A549 (cell line): ENCODE data around the gene AMOTL1. TPM values are rescaled to one million over a fixed set of nuclear protein-coding genes. Genes with fewer than 3 reads are reported as not detected.

Experiments used
- ATAC-seq, 2 experiments: fragments of 200-7000 bp in 1 of 2; fragments of >200 bp in 1 of 2; cut with Nextera tagmentation in 1 of 2; cut with Tn5 transposase in 1 of 2; 3 replicates each; pipeline versions ENCODE4 v1.8.0 to v1.9.1; 2018 to 2020; ENCODE audit warnings: mild to moderate bottlenecking in 1 of 2, moderate library complexity in 1 of 2
- CTCF ChIA-PET: fragments of 300-600 bp; sonication (Branson Sonifier 250); formaldehyde crosslinking; extraction: SDS; loops from one replicate; lab custom pipeline; 2021; ENCODE audit warnings: antibody characterized with exemption, inconsistent platforms; lab: Yijun Ruan, JAX
- POLR2A ChIA-PET: fragments of 350-600 bp; formaldehyde crosslinking; extraction: SDS; loops from one replicate; lab custom pipeline; 2021; ENCODE audit warnings: antibody characterized with exemption, inconsistent platforms; lab: Yijun Ruan, JAX
- DNase-seq, 2 experiments: peaks; one replicate each; pipeline versions ENCODE4 v3.0.0 to v3.0.0-alpha.2; 2011 to 2016; ENCODE audit warnings: low read depth in 1 of 2, low spot score in 1 of 2
- FAIRE-seq: peaks from 2 replicates; lab custom pipeline; 2011; peaks lifted over from hg19 to GRCh38; lab: Jason Lieb, UNC
- H3K27ac ChIP-seq, 2 experiments: fragments of >200 bp; sonication (Bioruptor Twin); formaldehyde crosslinking; 3 replicates each; pipeline ENCODE4 v1.5.1; 2016 to 2017
- H3K4me1 ChIP-seq: fragments of >200 bp; sonication (Bioruptor Twin); formaldehyde crosslinking; 3 replicates; pipeline ENCODE4 v1.6.1; 2016
- H3K4me2 ChIP-seq: fragments of >200 bp; sonication (Bioruptor Twin); formaldehyde crosslinking; 3 replicates; pipeline ENCODE4 v1.6.1; 2016
- H3K4me3 ChIP-seq: fragments of >200 bp; sonication (Bioruptor Twin); formaldehyde crosslinking; 3 replicates; pipeline ENCODE4 v1.5.1; 2016
- H3K9me3 ChIP-seq: fragments of >200 bp; sonication (Bioruptor Twin); formaldehyde crosslinking; 3 replicates; pipeline ENCODE4 v1.6.1; 2016
- ATOH8 ChIP-seq: fragments of 250-450 bp; sonication (Bioruptor Pico); IDR thresholded peaks from 2 replicates; pipeline ENCODE4 v1.5.0; 2020; ENCODE audit warnings: low read depth, mild to moderate bottlenecking, moderate library complexity
- BHLHE40 ChIP-seq: IDR thresholded peaks from 2 replicates; pipeline ENCODE4 v1.6.1; 2012; ENCODE audit warnings: low read depth, low read length, inconsistent platforms
- CBX8 ChIP-seq: fragments of 200-600 bp; sonication (generic); IDR thresholded peaks from 2 replicates; pipeline ENCODE4 v1.6.1; 2016
- CHD4 ChIP-seq: fragments of 200-600 bp; sonication (generic); IDR thresholded peaks from 2 replicates; pipeline ENCODE4 v1.6.1; 2016; ENCODE audit warnings: antibody characterized with exemption, mild to moderate bottlenecking, borderline replicate concordance
- CTCF ChIP-seq: fragments of >200 bp; sonication (Bioruptor Twin); formaldehyde crosslinking; IDR thresholded peaks from 3 replicates; pipeline ENCODE4 v1.5.1; 2016
- ELK1 ChIP-seq: fragments of 150-350 bp; IDR thresholded peaks from 2 replicates; pipeline ENCODE4 v1.6.1; 2014; ENCODE audit warnings: low read depth, mild to moderate bottlenecking, low read length
- FOSB ChIP-seq: fragments of 250-450 bp; sonication (Bioruptor Pico); IDR thresholded peaks from 2 replicates; pipeline ENCODE4 v1.5.0; 2020; ENCODE audit warnings: mild to moderate bottlenecking, moderate library complexity
- FOSL2 ChIP-seq, 2 experiments: fragments of 450-650 bp in 1 of 2; fragments of >200 bp in 1 of 2; sonication (Bioruptor Twin) in 1 of 2; formaldehyde crosslinking; IDR thresholded peaks; 2 replicates each; pipeline versions ENCODE4 v1.5.0 to v1.6.1; 2016 to 2020; ENCODE audit warnings: mild to moderate bottlenecking in 1 of 2, moderate library complexity in 1 of 2
- FOXS1 ChIP-seq: fragments of 250-450 bp; sonication (Bioruptor Pico); IDR thresholded peaks from 2 replicates; pipeline ENCODE4 v1.5.0; 2020; ENCODE audit warnings: mild to moderate bottlenecking, moderate library complexity
- HMGXB4 ChIP-seq: fragments of 250-450 bp; sonication (Bioruptor Pico); IDR thresholded peaks from 2 replicates; pipeline ENCODE4 v1.5.0; 2021; ENCODE audit warnings: mild to moderate bottlenecking, moderate library complexity, borderline replicate concordance
- JUN ChIP-seq, 2 experiments: fragments of >200 bp; sonication (Bioruptor Twin); formaldehyde crosslinking; IDR thresholded peaks; 2 replicates in 1 of 2; 3 replicates in 1 of 2; pipeline ENCODE4 v1.6.1; 2016 to 2017
- MAFK ChIP-seq: fragments of 450-650 bp; IDR thresholded peaks from 2 replicates; pipeline ENCODE4 v1.6.1; 2014; ENCODE audit not compliant: partially characterized antibody
- MAZ ChIP-seq: fragments of 150-350 bp; IDR thresholded peaks from 2 replicates; pipeline ENCODE4 v1.6.1; 2014; ENCODE audit warnings: antibody characterized with exemption, low read depth, low read length, borderline replicate concordance
- MYC ChIP-seq: IDR thresholded peaks from 2 replicates; pipeline ENCODE4 v1.6.1; 2012; ENCODE audit warnings: mild to moderate bottlenecking, inconsistent platforms, low read length, improper control_type of control experiment, borderline replicate concordance
- NPAS2 ChIP-seq: fragments of 250-450 bp; sonication (Bioruptor Pico); IDR thresholded peaks from 2 replicates; pipeline ENCODE4 v1.8.0; 2022; ENCODE audit warnings: mild to moderate bottlenecking, moderate library complexity, borderline replicate concordance
- NR3C1 ChIP-seq: fragments of >200 bp; sonication (Bioruptor Twin); formaldehyde crosslinking; IDR thresholded peaks from 3 replicates; pipeline ENCODE4 v1.6.1; 2017
- PBX3 ChIP-seq: IDR thresholded peaks from 2 replicates; pipeline ENCODE4 v1.6.1; 2012
- RARB ChIP-seq: fragments of 250-450 bp; sonication (Bioruptor Pico); IDR thresholded peaks from 2 replicates; pipeline ENCODE4 v1.8.0; 2021; ENCODE audit warnings: mild to moderate bottlenecking, moderate library complexity
- RCOR1 ChIP-seq: fragments of 150-350 bp; IDR thresholded peaks from 2 replicates; pipeline ENCODE4 v1.6.1; 2014; ENCODE audit warnings: antibody characterized with exemption, low read length, low read depth
- RNF2 ChIP-seq: fragments of 200-600 bp; sonication (generic); IDR thresholded peaks from 2 replicates; pipeline ENCODE4 v1.6.1; 2016; ENCODE audit warnings: low read depth, mild to moderate bottlenecking, antibody characterized with exemption, moderate library complexity, borderline replicate concordance
- ZFP36 ChIP-seq: fragments of 450-650 bp; IDR thresholded peaks from 2 replicates; pipeline ENCODE4 v1.6.1; 2014; ENCODE audit warnings: borderline replicate concordance; ENCODE audit not compliant: partially characterized antibody
- WGBS: methylation state at CpG from one replicate; pipeline ENCODE4 v1.1.6; 2017; ENCODE audit errors: missing lambda C conversion rate; 5-methylcytosine and 5-hydroxymethylcytosine counted together
- polyA plus RNA-seq, 4 experiments: library from polyadenylated mRNA; depleted of rRNA in 3 of 4; stranded (reverse); fragments of >200 nt; fragmentation: RNase III in 1 of 4; extraction: RNeasy Plus Mini Kit Qiagen cat#74134 plus additional on column Dnase treatment in 1 of 4; gene quantifications; 2 replicates in 3 of 4; 3 replicates in 1 of 4; pipeline ENCODE4 v1.2.3, GENCODE V29; 2011 to 2017

The AMOTL1 gene
- polyA plus RNA-seq, 2 of the 4 experiments (the other 2 are of a cell fraction): 3.9 to 12.2 TPM

- Histone ChIP-seq H3K4me1 (no peaks in the 10 kb centered on the region), H3K4me3 (no peak overlapping the region), H3K9me3 (no peaks in the 10 kb centered on the region), H3K27ac (no peak overlapping the region), H3K4me2 (no peak overlapping the region)
- DNase-seq: no peak
- FAIRE-seq: no peak
- ChIA-PET CTCF (no interaction called here), POLR2A (no interaction called here)
- TF ChIP-seq RARB (CRISPR knock-in tag) (no peak), CTCF (no peak)
- 96% methylated on average over 11 of the region's 14 CpGs for WGBS
- no peak for ATAC-seq
Measured at GRCh38 chr11:94821439-94821838, 53.3 kb downstream of the AMOTL1 start.

- Histone ChIP-seq H3K4me2 (no peak overlapping the region), H3K4me1 (no peaks in the 10 kb centered on the region), H3K9me3 (no peaks in the 10 kb centered on the region)
- DNase-seq: no peak
- 92% methylated on average over 7 of the region's 7 CpGs for WGBS
- TF ChIP-seq RCOR1 (no peak), BHLHE40 (no peak), FOSL2 (IDR thresholded peaks at IDR 0.05) (no peak), FOSL2 (CRISPR knock-in tag; IDR thresholded peaks at IDR 0.05) (no peak), FOSB (CRISPR knock-in tag) (no peak), CHD4 (no peak), PBX3 (no peak), MYC (no peak), CBX8 (no peak), NR3C1 (no peak), RNF2 (no peak)
- TF ChIP-seq, all 56 proteins: peak for 0
- ATAC-seq: no peak
- POLR2A ChIA-PET: no interaction called here
- Histone ChIP-seq H3K4me3 (no peak overlapping the region), H3K27ac (no peak overlapping the region)
- no peak for FAIRE-seq
- CTCF ChIA-PET: no interaction called here
Measured at GRCh38 chr11:94822080-94822479, 53.9 kb downstream of the AMOTL1 start.

GRCh38 chr11:94823102-94823732 lies 55.1 kb downstream of the AMOTL1 start:
- 33% methylated on average over 1 of the region's 2 CpGs for WGBS
- DNase-seq (no peak), ATAC-seq (no peak), FAIRE-seq (no peak)
- CTCF ChIA-PET: no interaction called here
- POLR2A ChIA-PET: no interaction called here
- Histone ChIP-seq H3K4me2 (no peak overlapping the region), H3K4me1 (no peaks in the 10 kb centered on the region), H3K27ac (no peak overlapping the region), H3K4me3 (no peak overlapping the region), H3K9me3 (no peaks in the 10 kb centered on the region)
- peak; percentile 93 for TF ChIP-seq MAFK
- TF ChIP-seq CBX8: no peak

- H3K4me1 ChIP-seq: no peaks in the 10 kb centered on the region
- ChIA-PET CTCF (no interaction called here), POLR2A (no interaction called here)
- FAIRE-seq (no peak), DNase-seq (no peak), ATAC-seq (no peak)
- no peak overlapping the region for H3K4me2 ChIP-seq
- H3K9me3 ChIP-seq: no peaks in the 10 kb centered on the region
- H3K27ac ChIP-seq: no peak overlapping the region
- no peak overlapping the region for H3K4me3 ChIP-seq
- WGBS: 86% methylated on average over 4 of the region's 4 CpGs
- no peak for TF ChIP-seq ZFP36
- TF ChIP-seq BHLHE40: no peak
- TF ChIP-seq FOSB (CRISPR knock-in tag): no peak
- no peak for TF ChIP-seq MYC
- no peak for TF ChIP-seq HMGXB4 (CRISPR knock-in tag)
- no peak for TF ChIP-seq ELK1
- no peak for TF ChIP-seq NPAS2 (CRISPR knock-in tag)
- no peak for TF ChIP-seq MAZ
- TF ChIP-seq JUN (IDR thresholded peaks at IDR 0.05): no peak
- no peak for TF ChIP-seq ATOH8
- TF ChIP-seq FOXS1 (CRISPR knock-in tag): no peak
Measured at GRCh38 chr11:94825031-94825430, 56.9 kb downstream of the AMOTL1 start.
